NCI-H460 (cell line): Measurements from ENCODE around the gene KIF26B. TPM values are rescaled to one million over a fixed set of nuclear protein-coding genes. Genes with fewer than 3 reads are reported as not detected.

ENCODE experiments used
- DNase-seq: peaks from one replicate; pipeline ENCODE4 v3.0.0-alpha.2; 2016; ENCODE audit warnings: low read depth; ENCODE audit errors: extremely low read depth
- total RNA-seq: library from RNA; depleted of rRNA; stranded (reverse); fragments of >200 nt; shearing (Covaris generic); gene quantifications from 2 replicates; pipeline ENCODE4 v1.2.3, GENCODE V29; 2014

The KIF26B gene
- total RNA-seq, 1 experiment from 2014 or later, result 0.07 TPM

GRCh38 chr1:245542365-245542764, 387.6 kb downstream of the KIF26B start:
- DNase-seq, result no peak

- DNase-seq, result no peak
Measured at GRCh38 chr1:245544236-245544635, 389.5 kb downstream of the KIF26B start.

GRCh38 chr1:245546875-245547274, 392.1 kb downstream of the KIF26B start:
- DNase-seq, result no peak

- no peak for DNase-seq
Measured at GRCh38 chr1:245549996-245550719, 395.4 kb downstream of the KIF26B start.

- no peak for DNase-seq
Measured at GRCh38 chr1:245550720-245551043, 395.9 kb downstream of the KIF26B start.

GRCh38 chr1:245551536-245551935, 396.8 kb downstream of the KIF26B start:
- no peak for DNase-seq

- no peak for DNase-seq
Measured at GRCh38 chr1:245552331-245552730, 397.5 kb downstream of the KIF26B start.

- no peak for DNase-seq
Measured at GRCh38 chr1:245556057-245556456, 401.3 kb downstream of the KIF26B start.

- no peak for DNase-seq
Measured at GRCh38 chr1:245558069-245558468, 403.3 kb downstream of the KIF26B start.

GRCh38 chr1:245560316-245560859, 405.6 kb downstream of the KIF26B start:
- no peak for DNase-seq

GRCh38 chr1:245561665-245562234, 407.0 kb downstream of the KIF26B start:
- DNase-seq, result no peak

- no peak for DNase-seq
Measured at GRCh38 chr1:245566134-245566533, 411.3 kb downstream of the KIF26B start.

- DNase-seq, result no peak
Measured at GRCh38 chr1:245566952-245567351, 412.2 kb downstream of the KIF26B start.

- no peak for DNase-seq
Measured at GRCh38 chr1:245571815-245572294, 417.1 kb downstream of the KIF26B start.

GRCh38 chr1:245572709-245573108, 417.9 kb downstream of the KIF26B start:
- DNase-seq, result no peak

GRCh38 chr1:245575710-245576109, 420.9 kb downstream of the KIF26B start:
- DNase-seq, result peak; percentile 26

- DNase-seq, result no peak
Measured at GRCh38 chr1:245576323-245576722, 421.5 kb downstream of the KIF26B start.

GRCh38 chr1:245577191-245578157, 422.7 kb downstream of the KIF26B start:
- no peak for DNase-seq

GRCh38 chr1:245578308-245578707, 423.5 kb downstream of the KIF26B start:
- DNase-seq, result no peak

GRCh38 chr1:245578771-245579170, 424.0 kb downstream of the KIF26B start:
- DNase-seq, result no peak

- no peak for DNase-seq
Measured at GRCh38 chr1:245579881-245580280, 425.1 kb downstream of the KIF26B start.
